Osteoblast (primary cell): ENCODE results near the gene WDR83. TPM values are rescaled to one million over a fixed set of nuclear protein-coding genes. Genes with fewer than 3 reads are reported as not detected.
"Not testable (repeated sequence)": the region's sequence is repeated elsewhere in the genome, so short reads cannot be mapped to it uniquely, and the experiment has no call there.

Experiments used
- DNase-seq: peaks from one replicate; pipeline ENCODE4 v3.0.0; 2011; ENCODE audit warnings: low spot score, mixed read lengths; ENCODE audit not compliant: insufficient read length; ENCODE audit errors: missing footprints
- H2AFZ ChIP-seq: 2 replicates; pipeline ENCODE4 v1.6.0; 2011; ENCODE audit warnings: mild to moderate bottlenecking, low read length
- H3K27ac ChIP-seq: 2 replicates; pipeline ENCODE4 v1.5.1; 2011; ENCODE audit warnings: mild to moderate bottlenecking, low read depth, low read length, moderate library complexity
- H3K27me3 ChIP-seq: 2 replicates; pipeline ENCODE4 v1.6.0; 2012; ENCODE audit warnings: mild to moderate bottlenecking, control low read depth, inconsistent platforms, low read length, moderate library complexity; ENCODE audit not compliant: insufficient read depth
- H3K36me3 ChIP-seq: 2 replicates; pipeline ENCODE4 v1.5.1; 2011; ENCODE audit warnings: mild to moderate bottlenecking, low read length, control low read depth, moderate library complexity; ENCODE audit not compliant: insufficient read depth
- H3K4me1 ChIP-seq: 2 replicates; pipeline ENCODE4 v1.5.1; 2011; ENCODE audit warnings: mild to moderate bottlenecking, low read length, control low read depth, moderate library complexity; ENCODE audit not compliant: insufficient read depth
- H3K4me2 ChIP-seq: 2 replicates; pipeline ENCODE4 v1.6.0; 2011; ENCODE audit warnings: mild to moderate bottlenecking, low read length; ENCODE audit not compliant: insufficient read depth
- H3K4me3 ChIP-seq: fragments of 200-600 bp; sonication (generic); 3 replicates; pipeline ENCODE4 v1.5.1; 2012; ENCODE audit warnings: mild to moderate bottlenecking, low read length, inconsistent platforms; ENCODE audit not compliant: insufficient read depth
- H3K79me2 ChIP-seq: 2 replicates; pipeline ENCODE4 v1.6.0; 2012; ENCODE audit warnings: mild to moderate bottlenecking, low read length, control low read depth, inconsistent platforms; ENCODE audit not compliant: insufficient read depth
- H3K9me3 ChIP-seq: 2 replicates; pipeline ENCODE4 v1.5.1; 2011; ENCODE audit warnings: low read depth, low read length, control low read depth
- H4K20me1 ChIP-seq: 2 replicates; pipeline ENCODE4 v1.6.0; 2012; ENCODE audit warnings: mild to moderate bottlenecking, low read length, control low read depth; ENCODE audit not compliant: insufficient read depth
- total RNA-seq: library from RNA; depleted of rRNA; stranded (reverse); fragments of >200 nt; gene quantifications from 2 replicates; pipeline ENCODE4 v1.2.3, GENCODE V29; 2012
- TF ChIP-seq, protein P1 (sequence below): IDR thresholded peaks from 2 replicates; pipeline ENCODE4 v1.5.1; 2011; ENCODE audit warnings: mild to moderate bottlenecking, low read depth, low read length, moderate library complexity; ENCODE audit errors: extremely low read depth

WDR83 gene
- total RNA-seq, 1 donor, result 8.0 TPM

DNA sequence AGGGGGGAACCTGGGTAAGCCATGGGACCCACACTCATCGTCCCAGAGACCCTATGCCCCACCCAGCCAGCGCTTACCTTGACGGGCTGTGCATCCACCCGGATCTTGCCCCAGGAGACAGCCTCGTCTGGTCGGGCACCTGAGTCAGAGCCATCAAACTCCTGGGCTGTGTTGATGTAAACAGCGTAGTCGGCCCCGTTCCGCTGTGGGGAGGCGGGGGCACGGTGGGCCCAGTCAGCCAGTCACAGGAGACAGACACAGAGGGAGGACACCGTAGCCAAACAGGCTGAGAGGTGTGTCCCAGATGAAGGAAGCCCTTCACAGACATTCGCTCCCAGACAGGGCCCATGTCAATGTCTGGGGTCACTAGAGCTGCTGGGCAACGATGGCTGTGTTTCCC, 9.3 kb downstream of the WDR83 start:
- Histone ChIP-seq H4K20me1 (peaks cover 31% of the 10 kb centered on the region), H3K9me3 (no peaks in the 10 kb centered on the region), H3K27me3 (no peaks in the 10 kb centered on the region), H3K4me1 (no peaks in the 10 kb centered on the region), H2AFZ (no peak overlapping the region), H3K27ac (no peak overlapping the region), H3K4me3 (no peak overlapping the region), H3K36me3 (peaks cover 59% of the 10 kb centered on the region), H3K4me2 (no peak overlapping the region), H3K79me2 (peaks cover 21% of the 10 kb centered on the region)
- TF ChIP-seq, protein P1, sequence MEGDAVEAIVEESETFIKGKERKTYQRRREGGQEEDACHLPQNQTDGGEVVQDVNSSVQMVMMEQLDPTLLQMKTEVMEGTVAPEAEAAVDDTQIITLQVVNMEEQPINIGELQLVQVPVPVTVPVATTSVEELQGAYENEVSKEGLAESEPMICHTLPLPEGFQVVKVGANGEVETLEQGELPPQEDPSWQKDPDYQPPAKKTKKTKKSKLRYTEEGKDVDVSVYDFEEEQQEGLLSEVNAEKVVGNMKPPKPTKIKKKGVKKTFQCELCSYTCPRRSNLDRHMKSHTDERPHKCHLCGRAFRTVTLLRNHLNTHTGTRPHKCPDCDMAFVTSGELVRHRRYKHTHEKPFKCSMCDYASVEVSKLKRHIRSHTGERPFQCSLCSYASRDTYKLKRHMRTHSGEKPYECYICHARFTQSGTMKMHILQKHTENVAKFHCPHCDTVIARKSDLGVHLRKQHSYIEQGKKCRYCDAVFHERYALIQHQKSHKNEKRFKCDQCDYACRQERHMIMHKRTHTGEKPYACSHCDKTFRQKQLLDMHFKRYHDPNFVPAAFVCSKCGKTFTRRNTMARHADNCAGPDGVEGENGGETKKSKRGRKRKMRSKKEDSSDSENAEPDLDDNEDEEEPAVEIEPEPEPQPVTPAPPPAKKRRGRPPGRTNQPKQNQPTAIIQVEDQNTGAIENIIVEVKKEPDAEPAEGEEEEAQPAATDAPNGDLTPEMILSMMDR, result no peak
- peak; percentile 55 for DNase-seq

DNA sequence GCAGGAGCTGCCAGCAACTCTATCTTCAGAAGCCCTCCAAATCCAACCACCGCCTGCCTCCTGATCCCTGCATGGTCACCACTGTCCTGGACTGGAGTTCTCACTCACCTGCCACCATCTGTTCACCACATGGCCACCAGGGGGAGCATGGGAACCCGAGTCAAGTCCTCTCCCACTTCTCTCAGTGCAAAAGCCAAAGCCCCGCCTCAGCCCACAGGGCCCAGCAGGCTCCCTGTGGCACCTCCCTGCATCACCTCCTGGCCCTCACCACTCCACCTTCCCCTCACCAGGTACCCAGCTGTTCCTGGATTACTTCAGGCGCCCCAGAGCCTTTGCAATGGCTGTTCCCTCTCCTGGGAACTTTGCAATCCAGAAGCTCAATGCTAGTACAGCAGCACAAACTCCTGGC, 9.8 kb downstream of the WDR83 start:
- H4K20me1 ChIP-seq, result peaks cover 31% of the 10 kb centered on the region
- no peak overlapping the region for H2AFZ ChIP-seq
- TF ChIP-seq, protein P1, result peak; percentile 88
- peaks cover 59% of the 10 kb centered on the region for H3K36me3 ChIP-seq
- H3K27ac ChIP-seq, result no peak overlapping the region
- H3K9me3 ChIP-seq, result no peaks in the 10 kb centered on the region
- no peak overlapping the region for H3K4me2 ChIP-seq
- no peaks in the 10 kb centered on the region for H3K4me1 ChIP-seq
- no peak overlapping the region for H3K4me3 ChIP-seq
- no peaks in the 10 kb centered on the region for H3K27me3 ChIP-seq
- peak; percentile 95 for DNase-seq
- peaks cover 21% of the 10 kb centered on the region for H3K79me2 ChIP-seq

DNA sequence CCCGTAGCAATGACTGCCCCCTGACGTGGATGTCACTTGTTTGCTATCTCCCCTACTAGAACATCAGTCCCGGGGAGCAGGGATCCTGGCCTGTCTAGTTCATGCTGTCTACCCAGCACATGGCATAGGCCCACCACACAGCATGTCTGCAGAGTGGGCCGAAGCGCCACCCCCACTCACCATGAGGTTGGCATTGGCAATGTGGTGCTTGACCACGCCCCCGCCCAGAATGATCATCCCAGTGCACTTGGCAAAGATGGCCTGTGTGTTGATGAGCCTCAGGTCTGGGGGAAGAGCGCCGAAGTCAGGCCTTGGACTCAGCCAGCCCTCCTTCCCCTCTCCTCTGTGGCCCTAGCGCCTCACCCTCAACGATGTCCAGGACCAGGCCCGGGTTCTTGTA, 10.3 kb downstream of the WDR83 start:
- H3K4me3 ChIP-seq, result no peak overlapping the region
- H3K27ac ChIP-seq, result no peak overlapping the region
- no peaks in the 10 kb centered on the region for H3K4me1 ChIP-seq
- no peak overlapping the region for H2AFZ ChIP-seq
- TF ChIP-seq, protein P1, result no peak
- H3K36me3 ChIP-seq, result peaks cover 59% of the 10 kb centered on the region
- H4K20me1 ChIP-seq, result peaks cover 31% of the 10 kb centered on the region
- H3K4me2 ChIP-seq, result no peak overlapping the region
- no peaks in the 10 kb centered on the region for H3K27me3 ChIP-seq
- DNase-seq, result peak; percentile 31
- H3K79me2 ChIP-seq, result peaks cover 21% of the 10 kb centered on the region
- no peaks in the 10 kb centered on the region for H3K9me3 ChIP-seq

DNA sequence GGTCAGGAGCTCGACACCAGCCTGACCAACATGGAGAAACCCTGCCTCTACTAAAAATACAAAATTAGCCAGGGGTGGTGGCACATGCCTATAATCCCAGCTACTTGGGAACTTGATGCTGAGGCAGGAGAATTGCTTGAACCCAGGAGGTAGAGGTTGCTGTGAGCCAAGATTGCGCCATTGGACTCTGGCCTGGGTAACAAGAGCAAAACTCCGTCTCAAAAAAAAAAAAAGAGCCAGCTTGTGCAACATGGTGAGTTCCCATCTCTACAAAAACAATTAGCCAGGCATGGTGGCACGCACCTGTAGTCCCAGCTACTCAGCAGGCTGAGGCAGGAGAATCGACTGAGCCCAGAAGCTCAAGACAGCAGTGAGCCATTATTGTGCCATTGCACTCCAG, 11.4 kb downstream of the WDR83 start:
- peaks cover 21% of the 10 kb centered on the region for H3K79me2 ChIP-seq
- peaks cover 53% of the 10 kb centered on the region for H3K36me3 ChIP-seq
- not testable (repeated sequence) for H3K27ac ChIP-seq, DNase-seq, H3K4me2 ChIP-seq, H2AFZ ChIP-seq, H3K4me1 ChIP-seq, H3K27me3 ChIP-seq, H3K4me3 ChIP-seq, H3K9me3 ChIP-seq
- peaks cover 24% of the 10 kb centered on the region for H4K20me1 ChIP-seq
